ENCODE measurements around the gene KLF7. TPM values are rescaled to one million over a fixed set of nuclear protein-coding genes. Genes with fewer than 3 reads are reported as not detected.

The KLF7 gene
- total and polyA plus RNA-seq, 4 donors: 4.4 to 51.8 (median 22.3) TPM

DNA sequence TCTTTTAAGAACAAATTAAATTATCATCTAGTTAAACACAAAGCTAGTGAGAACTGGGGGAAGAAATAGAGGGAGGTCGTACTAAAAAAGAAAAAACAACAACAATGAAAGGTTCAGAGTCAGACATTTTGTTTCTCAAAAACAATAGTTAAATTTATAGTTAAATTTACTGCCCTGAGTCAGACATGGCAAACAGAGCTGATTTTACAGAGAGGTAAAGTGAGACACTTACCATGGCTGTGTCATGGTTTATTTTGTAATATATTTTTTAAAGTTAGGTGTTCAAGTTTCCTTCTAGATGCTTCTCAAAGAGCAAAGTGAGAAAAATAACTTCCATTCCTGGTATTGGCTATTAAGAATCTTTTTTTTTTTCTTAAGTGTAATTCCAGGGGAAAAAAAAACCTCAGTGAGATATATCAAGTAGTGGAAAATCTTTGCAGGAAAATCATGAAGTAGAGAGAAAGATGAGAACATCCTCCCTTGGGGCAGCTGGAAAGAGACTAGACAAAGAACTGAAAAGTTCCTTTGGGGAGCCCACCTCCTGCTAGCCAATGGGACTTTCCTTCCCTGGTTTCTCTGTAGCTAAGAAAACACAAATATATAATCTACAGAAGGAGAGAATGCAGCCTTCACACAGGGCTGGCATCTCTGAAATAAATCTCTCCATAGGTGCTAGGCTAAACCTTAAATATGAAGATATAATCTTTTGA is 12.3 kb downstream of the KLF7 start:
- 85 to 87% methylated on average over 1 of the region's 1 CpG for WGBS, 2 donors

GRCh38 chr2:207151048-207151447 is 14.7 kb downstream of the KLF7 start:
- H3K36me3 ChIP-seq (ENCODE audit: control insufficient read depth in 4 of 4, insufficient read depth in 4 of 4, low read length in 4 of 4): peaks cover 0 to 4% (median 1%) of the 10 kb centered on the region in 4 donors
- TF ChIP-seq, protein P1, sequence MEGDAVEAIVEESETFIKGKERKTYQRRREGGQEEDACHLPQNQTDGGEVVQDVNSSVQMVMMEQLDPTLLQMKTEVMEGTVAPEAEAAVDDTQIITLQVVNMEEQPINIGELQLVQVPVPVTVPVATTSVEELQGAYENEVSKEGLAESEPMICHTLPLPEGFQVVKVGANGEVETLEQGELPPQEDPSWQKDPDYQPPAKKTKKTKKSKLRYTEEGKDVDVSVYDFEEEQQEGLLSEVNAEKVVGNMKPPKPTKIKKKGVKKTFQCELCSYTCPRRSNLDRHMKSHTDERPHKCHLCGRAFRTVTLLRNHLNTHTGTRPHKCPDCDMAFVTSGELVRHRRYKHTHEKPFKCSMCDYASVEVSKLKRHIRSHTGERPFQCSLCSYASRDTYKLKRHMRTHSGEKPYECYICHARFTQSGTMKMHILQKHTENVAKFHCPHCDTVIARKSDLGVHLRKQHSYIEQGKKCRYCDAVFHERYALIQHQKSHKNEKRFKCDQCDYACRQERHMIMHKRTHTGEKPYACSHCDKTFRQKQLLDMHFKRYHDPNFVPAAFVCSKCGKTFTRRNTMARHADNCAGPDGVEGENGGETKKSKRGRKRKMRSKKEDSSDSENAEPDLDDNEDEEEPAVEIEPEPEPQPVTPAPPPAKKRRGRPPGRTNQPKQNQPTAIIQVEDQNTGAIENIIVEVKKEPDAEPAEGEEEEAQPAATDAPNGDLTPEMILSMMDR (IDR thresholded peaks at IDR 0.05; ENCODE audit: control extremely low read depth, extremely low read depth): no peak
- peak overlapping the region in 1 of 2 donors; percentile 47 for H3K27ac ChIP-seq (ENCODE audit: low read depth in 1 of 2, low read length in 1 of 2)
- H3K4me1 ChIP-seq (ENCODE audit: control insufficient read depth in 5 of 5, insufficient read depth in 5 of 5, low read length in 5 of 5): peaks cover 0 to 70% (median 2%) of the 10 kb centered on the region in 5 donors
- 52 to 64% methylated on average over 6 of the region's 6 CpGs for WGBS, 2 donors
- ATAC-seq (ENCODE audit: insufficient read depth, low FRiP score): no peak
- no peak for DNase-seq
- H3K9ac ChIP-seq (ENCODE audit: insufficient read depth in 1 of 2, low read length in 2 of 2): no peak overlapping the region
- no peaks in the 10 kb centered on the region for H3K27me3 ChIP-seq (ENCODE audit: control insufficient read depth in 3 of 3, insufficient read depth in 3 of 3, low read length in 2 of 3)
- H3K4me3 ChIP-seq: no peak overlapping the region
- H3K9me3 ChIP-seq (ENCODE audit: control insufficient read depth in 4 of 4, insufficient read depth in 3 of 4, low read length in 3 of 4): no peaks in the 10 kb centered on the region

More for the DNA sequence above, 12.3 kb downstream of the KLF7 start:
- Histone ChIP-seq H3K27ac (ENCODE audit: low read depth in 1 of 2, low read length in 1 of 2) (no peak overlapping the region), H3K27me3 (ENCODE audit: control insufficient read depth in 3 of 3, insufficient read depth in 3 of 3, low read length in 2 of 3) (no peaks in the 10 kb centered on the region), H3K36me3 (ENCODE audit: control insufficient read depth in 4 of 4, insufficient read depth in 4 of 4, low read length in 4 of 4) (peaks cover 0 to 4% (median 1%) of the 10 kb centered on the region in 4 donors), H3K9ac (ENCODE audit: insufficient read depth in 1 of 2, low read length in 2 of 2) (no peak overlapping the region), H3K4me1 (ENCODE audit: control insufficient read depth in 5 of 5, insufficient read depth in 5 of 5, low read length in 5 of 5) (peaks cover 0 to 75% (median 2%) of the 10 kb centered on the region in 5 donors), H3K9me3 (ENCODE audit: control insufficient read depth in 4 of 4, insufficient read depth in 3 of 4, low read length in 3 of 4) (no peaks in the 10 kb centered on the region), H3K4me3 (no peak overlapping the region)
- ATAC-seq (ENCODE audit: insufficient read depth, low FRiP score) (no peak), DNase-seq (no peak)
- TF ChIP-seq, protein P1 (IDR thresholded peaks at IDR 0.05; ENCODE audit: control extremely low read depth, extremely low read depth): no peak

DNA sequence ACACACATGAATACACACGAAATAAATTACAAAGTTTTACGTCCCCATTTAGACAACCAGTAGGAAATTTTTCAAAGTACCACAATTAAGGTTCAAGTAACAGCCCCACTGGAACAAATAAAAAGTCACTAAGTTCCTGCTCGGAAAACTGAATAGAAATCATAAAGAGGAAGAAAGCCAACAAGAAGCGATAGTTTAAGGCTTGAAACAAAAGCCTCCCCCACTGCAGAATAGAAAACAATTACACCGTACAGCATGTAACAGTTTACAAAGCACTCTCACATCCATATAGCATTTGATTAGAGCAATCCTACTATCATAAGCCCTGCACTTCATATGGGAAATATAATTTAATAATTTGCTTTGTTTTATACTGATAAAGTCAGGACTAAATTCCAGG is 15.5 kb downstream of the KLF7 start:
- H3K36me3 ChIP-seq (ENCODE audit: control insufficient read depth in 4 of 4, insufficient read depth in 4 of 4, low read length in 4 of 4): peaks cover 0 to 5% (median 0%) of the 10 kb centered on the region in 4 donors
- WGBS, 2 donors: 18 to 43% methylated on average over 5 of the region's 5 CpGs
- no peaks in the 10 kb centered on the region for H3K27me3 ChIP-seq (ENCODE audit: control insufficient read depth in 3 of 3, insufficient read depth in 3 of 3, low read length in 2 of 3)
- H3K27ac ChIP-seq (ENCODE audit: low read depth in 1 of 2, low read length in 1 of 2): no peak overlapping the region
- DNase-seq: no peak
- H3K4me1 ChIP-seq (ENCODE audit: control insufficient read depth in 5 of 5, insufficient read depth in 5 of 5, low read length in 5 of 5): peaks cover 0 to 69% (median 2%) of the 10 kb centered on the region in 5 donors
- H3K4me3 ChIP-seq: no peak overlapping the region
- H3K9ac ChIP-seq (ENCODE audit: insufficient read depth in 1 of 2, low read length in 2 of 2): no peak overlapping the region
- TF ChIP-seq, protein P1 (IDR thresholded peaks at IDR 0.05; ENCODE audit: control extremely low read depth, extremely low read depth): no peak
- ATAC-seq (ENCODE audit: insufficient read depth, low FRiP score): no peak
- H3K9me3 ChIP-seq (ENCODE audit: control insufficient read depth in 4 of 4, insufficient read depth in 3 of 4, low read length in 3 of 4): no peaks in the 10 kb centered on the region
